Endothelial cell of umbilical vein (primary cell): ENCODE data around the gene TAF10. TPM values are rescaled to one million over a fixed set of nuclear protein-coding genes. Genes with fewer than 3 reads are reported as not detected.

Experiments used
- BruUV-seq: library from RNA; stranded (reverse); fragments of 400-500 nt; replicated peaks from 2 replicates; lab custom pipeline; 2021; lab: Mats Ljungman, UMichigan
- CTCF ChIA-PET: fragments of 300-600, 350-600 bp; sonication (Branson Sonifier 250); formaldehyde crosslinking; loops from one replicate; lab custom pipeline; 2021; ENCODE audit warnings: antibody characterized with exemption, inconsistent platforms; lab: Charles Lee
- POLR2A ChIA-PET: fragments of 300-600, 350-600 bp; sonication (Branson Sonifier 250); formaldehyde crosslinking; loops from one replicate; lab custom pipeline; 2021; ENCODE audit warnings: antibody characterized with exemption, inconsistent platforms; lab: Charles Lee
- DNase-seq: peaks from one replicate; pipeline ENCODE4 v3.0.0-alpha.2; 2011; ENCODE audit warnings: low read depth, low spot score
- FAIRE-seq: peaks from 2 replicates; lab custom pipeline; 2011; peaks lifted over from hg19 to GRCh38; lab: Jason Lieb, UNC
- H2AFZ ChIP-seq: 2 replicates; pipeline ENCODE4 v1.6.0; 2012; ENCODE audit warnings: low read depth, low read length, control low read depth, inconsistent platforms
- H3K27ac ChIP-seq: 2 replicates; pipeline ENCODE4 v1.5.1; 2011; ENCODE audit warnings: low read depth, mild to moderate bottlenecking, control low read depth, low read length, moderate library complexity; ENCODE audit not compliant: insufficient read depth
- H3K27me3 ChIP-seq, 2 experiments: 2 replicates each; pipeline versions ENCODE4 v1.6.0 to v1.6.1; 2011; ENCODE audit warnings: low read length in 2 of 2, mixed read lengths in 1 of 2; ENCODE audit not compliant: control insufficient read depth in 2 of 2, insufficient read depth in 2 of 2
- H3K36me3 ChIP-seq, 2 experiments: 2 replicates in 1 of 2; 3 replicates in 1 of 2; pipeline ENCODE4 v1.5.1; 2011; ENCODE audit warnings: low read length in 2 of 2, mild to moderate bottlenecking in 1 of 2, moderate library complexity in 1 of 2; ENCODE audit not compliant: control insufficient read depth in 2 of 2, insufficient read depth in 2 of 2; ENCODE audit errors: extremely low read depth in 1 of 2
- H3K4me1 ChIP-seq: 3 replicates; pipeline ENCODE4 v1.5.1; 2011; ENCODE audit warnings: mild to moderate bottlenecking, low read length; ENCODE audit not compliant: control insufficient read depth, insufficient read depth; ENCODE audit errors: extremely low read depth
- H3K4me2 ChIP-seq: 2 replicates; pipeline ENCODE4 v1.6.1; 2011; ENCODE audit warnings: low read length, control low read depth, mixed read lengths; ENCODE audit not compliant: insufficient read depth
- H3K4me3 ChIP-seq, 3 experiments: fragments of 200-600 bp in 1 of 3; sonication (generic), shearing (Covaris generic) in 1 of 3; replicated peaks in 1 of 3; 2 replicates each; pipeline ENCODE4 v1.5.1; 2011 to 2016; ENCODE audit warnings: control low read depth in 3 of 3, low read length in 3 of 3, mild to moderate bottlenecking in 2 of 3, inconsistent platforms in 1 of 3, low read depth in 1 of 3, moderate library complexity in 1 of 3; ENCODE audit not compliant: insufficient read depth in 1 of 3
- H3K79me2 ChIP-seq: 2 replicates; pipeline ENCODE4 v1.6.0; 2012; ENCODE audit warnings: low read length, inconsistent platforms; ENCODE audit not compliant: control insufficient read depth, insufficient read depth
- H3K9ac ChIP-seq: replicated peaks from 2 replicates; pipeline ENCODE3; 2011; ENCODE audit warnings: low read length, control low read depth; ENCODE audit not compliant: insufficient read depth; ENCODE audit errors: extremely low read depth
- H3K9me1 ChIP-seq: replicated peaks from 3 replicates; pipeline ENCODE4 v1.6.0; 2011; ENCODE audit warnings: mild to moderate bottlenecking, low read length; ENCODE audit not compliant: control insufficient read depth, insufficient read depth; ENCODE audit errors: extremely low read depth
- H3K9me3 ChIP-seq: replicated peaks from 2 replicates; pipeline ENCODE4 v1.5.1; 2012; ENCODE audit warnings: low read length, inconsistent platforms; ENCODE audit not compliant: control insufficient read depth, insufficient read depth
- H4K20me1 ChIP-seq: replicated peaks from 2 replicates; pipeline ENCODE3; 2011; ENCODE audit warnings: mild to moderate bottlenecking, low read length; ENCODE audit not compliant: control insufficient read depth, insufficient read depth; ENCODE audit errors: extremely low read depth
- EZH2 ChIP-seq: IDR thresholded peaks from 2 replicates; pipeline ENCODE4 v1.6.1; 2012; ENCODE audit warnings: borderline replicate concordance, low read depth, mild to moderate bottlenecking, moderate library complexity, low read length, inconsistent platforms; ENCODE audit not compliant: severe bottlenecking
- FOS ChIP-seq: IDR thresholded peaks from 2 replicates; pipeline ENCODE4 v1.6.1; 2011; ENCODE audit warnings: mild to moderate bottlenecking, low read length, moderate library complexity, borderline replicate concordance; ENCODE audit not compliant: insufficient read depth
- GATA2 ChIP-seq: IDR thresholded peaks from 2 replicates; pipeline ENCODE4 v1.7.0; 2011; ENCODE audit warnings: low read depth, mild to moderate bottlenecking, moderate library complexity, mixed read lengths, low read length; ENCODE audit not compliant: insufficient read length, insufficient read depth
- JUN ChIP-seq: IDR thresholded peaks from 2 replicates; pipeline ENCODE4 v1.6.1; 2011; ENCODE audit warnings: borderline replicate concordance, low read depth; ENCODE audit not compliant: insufficient read length, insufficient read depth
- MYC ChIP-seq: IDR thresholded peaks from one replicate; pipeline ENCODE4 v1.6.1; 2011; ENCODE audit warnings: mild to moderate bottlenecking, low read depth, low read length
- POLR2AphosphoS5 ChIP-seq: IDR thresholded peaks from 2 replicates; pipeline ENCODE4 v1.6.1; 2012; ENCODE audit warnings: low read depth, mild to moderate bottlenecking, control low read depth, low read length, moderate library complexity; ENCODE audit not compliant: insufficient read depth
- dilution Hi-C: fragments of 300-500 bp; cut with MboI; formaldehyde crosslinking; loops from one replicate; pipeline ENCODE4 v1.15.0; 2019; ENCODE audit warnings: low sequenced_read_pairs; ENCODE audit not compliant: extremely low pct_ligation_motif_present
- intact Hi-C: fragments of 100-400 bp; cut with micrococcal nuclease; formaldehyde crosslinking; loops from one replicate; pipeline ENCODE4 v1.10.0; 2022
- polyA plus RNA-seq, 4 experiments: library from polyadenylated mRNA; depleted of rRNA in 3 of 4; stranded (reverse) in 3 of 4; unstranded in 1 of 4; fragments of >200 nt; gene quantifications; 2 replicates each; pipeline versions ENCODE4 v1.2.1 to v1.2.3, GENCODE V29; 2011 to 2012; ENCODE audit warnings: missing spikeins in 1 of 4
- total RNA-seq: library from RNA; stranded (reverse); gene quantifications from 2 replicates; pipeline ENCODE4 v1.2.3, GENCODE V29; 2021
- TF ChIP-seq, protein P1 (sequence below), 2 donors: IDR thresholded peaks; 1 replicate in 1 of 2; 2 replicates in 1 of 2; pipeline ENCODE4 v1.5.1; 2011; ENCODE audit warnings: low read length in 2 of 2, mild to moderate bottlenecking in 2 of 2, moderate library complexity in 2 of 2, control low read depth in 1 of 2, inconsistent platforms in 1 of 2, low read depth in 1 of 2; ENCODE audit not compliant: insufficient read depth in 1 of 2; ENCODE audit errors: extremely low read depth in 1 of 2
- TF ChIP-seq, protein P2 (sequence below): IDR thresholded peaks from 2 replicates; pipeline ENCODE4 v1.6.1; 2011; ENCODE audit not compliant: insufficient read depth, insufficient read length

Gene TAF10
- total and polyA plus RNA-seq, 2 donors (not counting 3 experiments of a cell fraction or from before 2014, with no cell fraction given) = 86.2 to 149 TPM

DNA sequence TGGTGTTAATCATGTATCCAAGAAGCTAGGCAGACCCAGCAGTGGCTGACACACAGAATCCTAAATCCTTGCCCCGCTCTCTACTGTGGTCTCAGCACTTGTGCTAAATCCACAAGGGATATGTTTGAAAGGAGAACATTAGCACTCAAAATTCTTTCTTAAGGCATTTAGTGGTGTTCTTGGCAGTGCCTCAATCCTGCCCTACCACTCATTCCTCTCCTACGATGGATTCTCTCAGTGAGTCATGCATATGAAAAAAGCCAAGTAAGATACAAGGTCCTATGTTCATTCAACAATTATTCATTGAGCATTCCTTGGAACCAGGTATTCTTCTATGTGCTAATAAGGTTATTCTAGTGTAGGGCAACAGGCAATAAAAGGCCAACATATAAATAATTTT, 39.8 kb downstream of the TAF10 start:
- H3K27ac ChIP-seq = no peak overlapping the region
- peaks cover 25% of the 10 kb centered on the region for H3K4me1 ChIP-seq
- no TSS peak for BruUV-seq
- H3K79me2 ChIP-seq = no peaks in the 10 kb centered on the region
- no peak overlapping the region for H3K4me3 ChIP-seq
- no peaks in the 10 kb centered on the region for H3K9me1 ChIP-seq
- H3K4me2 ChIP-seq = no peak overlapping the region
- ChIA-PET CTCF (no interaction called here), POLR2A (no interaction called here)
- dilution Hi-C loops (no loop called here), intact Hi-C loops (no loop called here)
- no peak for FAIRE-seq
- no peaks in the 10 kb centered on the region for H3K27me3 ChIP-seq
- DNase-seq = no peak
- H3K9ac ChIP-seq = no peak overlapping the region
- H3K36me3 ChIP-seq = no peaks in the 10 kb centered on the region
- TF ChIP-seq, protein P1, sequence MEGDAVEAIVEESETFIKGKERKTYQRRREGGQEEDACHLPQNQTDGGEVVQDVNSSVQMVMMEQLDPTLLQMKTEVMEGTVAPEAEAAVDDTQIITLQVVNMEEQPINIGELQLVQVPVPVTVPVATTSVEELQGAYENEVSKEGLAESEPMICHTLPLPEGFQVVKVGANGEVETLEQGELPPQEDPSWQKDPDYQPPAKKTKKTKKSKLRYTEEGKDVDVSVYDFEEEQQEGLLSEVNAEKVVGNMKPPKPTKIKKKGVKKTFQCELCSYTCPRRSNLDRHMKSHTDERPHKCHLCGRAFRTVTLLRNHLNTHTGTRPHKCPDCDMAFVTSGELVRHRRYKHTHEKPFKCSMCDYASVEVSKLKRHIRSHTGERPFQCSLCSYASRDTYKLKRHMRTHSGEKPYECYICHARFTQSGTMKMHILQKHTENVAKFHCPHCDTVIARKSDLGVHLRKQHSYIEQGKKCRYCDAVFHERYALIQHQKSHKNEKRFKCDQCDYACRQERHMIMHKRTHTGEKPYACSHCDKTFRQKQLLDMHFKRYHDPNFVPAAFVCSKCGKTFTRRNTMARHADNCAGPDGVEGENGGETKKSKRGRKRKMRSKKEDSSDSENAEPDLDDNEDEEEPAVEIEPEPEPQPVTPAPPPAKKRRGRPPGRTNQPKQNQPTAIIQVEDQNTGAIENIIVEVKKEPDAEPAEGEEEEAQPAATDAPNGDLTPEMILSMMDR (IDR thresholded peaks at IDR 0.05; ENCODE audit: extremely low read depth in 1 of 2, insufficient read depth in 1 of 2, low read depth in 1 of 2, low read length in 2 of 2) = no peak
- TF ChIP-seq FOS (peak; percentile 25), POLR2AphosphoS5 (no peak), MYC (no peak)
- TF ChIP-seq, protein P2, sequence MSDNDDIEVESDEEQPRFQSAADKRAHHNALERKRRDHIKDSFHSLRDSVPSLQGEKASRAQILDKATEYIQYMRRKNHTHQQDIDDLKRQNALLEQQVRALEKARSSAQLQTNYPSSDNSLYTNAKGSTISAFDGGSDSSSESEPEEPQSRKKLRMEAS = no peak
- no peak overlapping the region for H2AFZ ChIP-seq
- no peaks in the 10 kb centered on the region for H4K20me1 ChIP-seq
- no peaks in the 10 kb centered on the region for H3K9me3 ChIP-seq

GRCh38 chr11:6571434-6572008, 40.5 kb downstream of the TAF10 start:
- dilution Hi-C loops = no loop called here
- BruUV-seq = no TSS peak

More at GRCh38 chr11:6571434-6572008, 40.5 kb downstream of the TAF10 start:
- peaks cover 18% of the 10 kb centered on the region for H3K4me1 ChIP-seq
- H3K4me3 ChIP-seq = no peak overlapping the region
- H3K4me2 ChIP-seq = no peak overlapping the region
- no peaks in the 10 kb centered on the region for H3K9me1 ChIP-seq
- no peak overlapping the region for H2AFZ ChIP-seq
- DNase-seq (no peak), FAIRE-seq (no peak)
- ChIA-PET POLR2A (no interaction called here), CTCF (interaction anchor here (0.9 to 1.4 kb wide), 2 partner anchors 10 to 40 kb away, joined by 3 to 5 read pairs; no protein-coding TSS in a partner anchor)
- no peaks in the 10 kb centered on the region for H4K20me1 ChIP-seq
- H3K36me3 ChIP-seq = no peaks in the 10 kb centered on the region
- no peaks in the 10 kb centered on the region for H3K79me2 ChIP-seq
- no peak overlapping the region for H3K27ac ChIP-seq
- intact Hi-C loops = no loop called here
- no peaks in the 10 kb centered on the region for H3K9me3 ChIP-seq
- TF ChIP-seq, protein P2 = no peak
- no peak for TF ChIP-seq POLR2AphosphoS5
- TF ChIP-seq EZH2 = no peak
- no peak for TF ChIP-seq JUN
- TF ChIP-seq, protein P1 (IDR thresholded peaks at IDR 0.05; ENCODE audit: extremely low read depth in 1 of 2, insufficient read depth in 1 of 2, low read depth in 1 of 2, low read length in 2 of 2) = no peak
- TF ChIP-seq GATA2 = no peak
- TF ChIP-seq FOS = no peak
- no peak overlapping the region for H3K9ac ChIP-seq
- no peaks in the 10 kb centered on the region for H3K27me3 ChIP-seq
